ENCODE data around the gene SLAMF6.
"Not testable (repeated sequence)": the region's sequence is repeated elsewhere in the genome, so short reads cannot be mapped to it uniquely, and the experiment has no call there.

The SLAMF6 gene

DNA sequence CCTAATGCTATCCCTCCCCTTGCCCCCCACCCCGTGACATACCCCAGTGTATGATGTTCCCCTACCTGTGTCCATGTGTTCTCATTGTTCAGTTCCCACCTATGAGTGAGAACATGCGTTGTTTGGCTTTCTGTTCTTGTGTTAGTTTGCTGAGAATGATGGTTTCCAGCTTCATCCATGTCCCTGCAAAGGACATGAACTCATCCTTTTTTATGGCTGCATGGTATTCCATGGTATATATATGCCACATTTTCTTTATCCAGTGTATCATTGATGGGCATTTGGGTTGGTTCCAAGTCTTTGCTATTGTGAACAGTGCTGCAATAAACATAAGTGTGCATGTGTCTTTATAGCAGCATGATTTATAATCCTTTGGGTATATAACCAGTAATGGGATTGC is 734 bp upstream of the SLAMF6 start:
- H3K27me3 ChIP-seq (replicated peaks; ENCODE audit: control insufficient read depth, insufficient read depth, low read length); H3K4me3 ChIP-seq (ENCODE audit: low read length); H3K9ac ChIP-seq (ENCODE audit: low read length); H3K4me1 ChIP-seq (ENCODE audit: control insufficient read depth, insufficient read depth, low read length); H3K36me3 ChIP-seq (ENCODE audit: control insufficient read depth, insufficient read depth, low read length, severe bottlenecking); H3K9me3 ChIP-seq (ENCODE audit: control insufficient read depth, low read length); DNase-seq (ENCODE audit: low read depth): not testable (repeated sequence)

DNA sequence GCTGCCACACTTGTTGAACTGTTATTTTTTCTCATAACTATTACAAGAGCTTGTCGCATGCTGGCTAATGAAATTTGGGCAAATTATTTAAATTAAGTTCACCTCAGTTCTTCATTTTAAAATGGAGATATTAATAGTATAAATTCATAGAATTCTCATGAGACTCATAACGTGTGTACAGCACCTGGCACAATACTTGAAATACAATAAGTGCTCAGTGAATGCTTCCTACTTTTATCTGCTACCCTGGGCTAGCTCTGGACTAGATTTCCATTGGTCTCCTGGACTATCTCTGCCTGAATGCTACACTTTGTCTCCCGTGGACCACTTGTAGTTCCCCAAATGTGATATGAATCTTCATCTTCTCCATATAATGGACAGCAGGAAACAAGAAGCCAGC is 919 bp downstream of the SLAMF6 start:
- no peak overlapping the region for H3K9ac ChIP-seq (ENCODE audit: low read length)
- DNase-seq (ENCODE audit: low read depth), result no peak
- no peak overlapping the region for H3K4me3 ChIP-seq (ENCODE audit: low read length)

DNA sequence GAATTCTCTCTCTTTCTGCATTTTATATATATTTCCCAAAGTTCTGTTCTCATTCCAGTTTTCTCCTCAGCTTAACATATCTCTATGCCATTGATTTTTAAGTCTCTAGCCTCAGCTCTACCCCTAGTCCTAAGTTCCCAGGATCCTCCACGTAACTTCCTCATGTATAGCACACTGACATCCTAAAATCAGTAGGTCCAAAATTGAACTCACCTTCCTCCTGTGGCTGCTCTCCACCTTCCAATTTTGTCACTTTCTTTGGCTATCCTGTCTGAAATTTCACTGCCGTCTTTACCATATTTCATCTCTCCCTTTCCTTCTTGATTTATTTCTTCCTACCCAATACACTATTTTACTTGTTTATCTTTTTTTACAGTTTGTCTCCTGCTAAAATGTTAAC is 1.5 kb downstream of the SLAMF6 start:
- Histone ChIP-seq H3K4me3 (ENCODE audit: low read length) (no peak overlapping the region), H3K36me3 (ENCODE audit: control insufficient read depth, insufficient read depth, low read length, severe bottlenecking) (no peaks in the 10 kb centered on the region), H3K27me3 (replicated peaks; ENCODE audit: control insufficient read depth, insufficient read depth, low read length) (no peaks in the 10 kb centered on the region), H3K9ac (ENCODE audit: low read length) (no peak overlapping the region), H3K9me3 (ENCODE audit: control insufficient read depth, low read length) (no peaks in the 10 kb centered on the region), H3K4me1 (ENCODE audit: control insufficient read depth, insufficient read depth, low read length) (no peaks in the 10 kb centered on the region)
- no peak for DNase-seq (ENCODE audit: low read depth)

More for the DNA sequence above, 919 bp downstream of the SLAMF6 start:
- H3K36me3 ChIP-seq (ENCODE audit: control insufficient read depth, insufficient read depth, low read length, severe bottlenecking), result no peaks in the 10 kb centered on the region
- no peaks in the 10 kb centered on the region for H3K9me3 ChIP-seq (ENCODE audit: control insufficient read depth, low read length)
- H3K27me3 ChIP-seq (replicated peaks; ENCODE audit: control insufficient read depth, insufficient read depth, low read length), result no peaks in the 10 kb centered on the region
- H3K4me1 ChIP-seq (ENCODE audit: control insufficient read depth, insufficient read depth, low read length), result no peaks in the 10 kb centered on the region

DNA sequence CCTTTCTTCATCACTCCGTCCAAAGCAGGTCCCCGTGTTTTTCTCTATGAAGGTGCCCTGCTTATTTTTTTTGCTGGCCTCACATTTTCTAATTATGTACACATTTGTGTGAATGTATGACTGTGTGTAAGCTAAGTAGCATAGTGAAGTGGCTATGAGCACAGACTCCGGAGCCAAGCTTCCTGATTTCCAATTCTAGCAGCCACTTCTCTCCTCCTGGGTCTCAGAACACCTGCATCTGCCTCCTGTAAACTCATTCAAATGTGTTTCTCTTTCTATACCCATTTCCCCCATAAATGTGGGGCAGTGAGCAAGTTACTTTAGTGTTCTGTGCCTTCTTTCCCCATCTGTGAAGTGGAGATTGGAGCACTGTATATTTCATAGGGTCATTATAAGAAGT is 2.1 kb downstream of the SLAMF6 start:
- no peak for DNase-seq (ENCODE audit: low read depth)
- no peaks in the 10 kb centered on the region for H3K36me3 ChIP-seq (ENCODE audit: control insufficient read depth, insufficient read depth, low read length, severe bottlenecking)
- H3K4me1 ChIP-seq (ENCODE audit: control insufficient read depth, insufficient read depth, low read length), result no peaks in the 10 kb centered on the region
- H3K4me3 ChIP-seq (ENCODE audit: low read length), result no peak overlapping the region
- H3K9me3 ChIP-seq (ENCODE audit: control insufficient read depth, low read length), result no peaks in the 10 kb centered on the region
- H3K9ac ChIP-seq (ENCODE audit: low read length), result no peak overlapping the region
- H3K27me3 ChIP-seq (replicated peaks; ENCODE audit: control insufficient read depth, insufficient read depth, low read length), result no peaks in the 10 kb centered on the region

DNA sequence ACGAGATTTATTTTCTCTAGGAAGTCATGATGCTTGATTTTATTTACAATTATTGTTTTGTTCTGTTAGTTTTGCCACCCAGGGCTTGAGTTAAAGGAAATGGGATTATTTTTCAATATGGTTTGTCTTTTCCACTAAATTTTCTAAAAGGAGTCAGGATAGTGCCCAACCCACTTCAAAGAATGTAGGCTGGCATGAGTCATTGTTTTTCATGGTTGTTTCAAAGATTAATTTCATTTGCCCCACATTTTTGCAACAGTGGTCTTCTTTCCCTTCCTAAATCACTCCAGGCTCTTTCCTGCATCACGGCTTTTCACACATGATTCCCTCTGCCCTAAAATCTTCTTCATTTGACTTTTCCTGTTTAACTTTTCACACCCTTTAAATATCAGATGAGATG is 2.5 kb downstream of the SLAMF6 start:
- Histone ChIP-seq H3K36me3 (ENCODE audit: control insufficient read depth, insufficient read depth, low read length, severe bottlenecking) (no peaks in the 10 kb centered on the region), H3K9ac (ENCODE audit: low read length) (no peak overlapping the region), H3K4me3 (ENCODE audit: low read length) (no peak overlapping the region), H3K27me3 (replicated peaks; ENCODE audit: control insufficient read depth, insufficient read depth, low read length) (no peaks in the 10 kb centered on the region), H3K4me1 (ENCODE audit: control insufficient read depth, insufficient read depth, low read length) (no peaks in the 10 kb centered on the region), H3K9me3 (ENCODE audit: control insufficient read depth, low read length) (no peaks in the 10 kb centered on the region)
- no peak for DNase-seq (ENCODE audit: low read depth)

DNA sequence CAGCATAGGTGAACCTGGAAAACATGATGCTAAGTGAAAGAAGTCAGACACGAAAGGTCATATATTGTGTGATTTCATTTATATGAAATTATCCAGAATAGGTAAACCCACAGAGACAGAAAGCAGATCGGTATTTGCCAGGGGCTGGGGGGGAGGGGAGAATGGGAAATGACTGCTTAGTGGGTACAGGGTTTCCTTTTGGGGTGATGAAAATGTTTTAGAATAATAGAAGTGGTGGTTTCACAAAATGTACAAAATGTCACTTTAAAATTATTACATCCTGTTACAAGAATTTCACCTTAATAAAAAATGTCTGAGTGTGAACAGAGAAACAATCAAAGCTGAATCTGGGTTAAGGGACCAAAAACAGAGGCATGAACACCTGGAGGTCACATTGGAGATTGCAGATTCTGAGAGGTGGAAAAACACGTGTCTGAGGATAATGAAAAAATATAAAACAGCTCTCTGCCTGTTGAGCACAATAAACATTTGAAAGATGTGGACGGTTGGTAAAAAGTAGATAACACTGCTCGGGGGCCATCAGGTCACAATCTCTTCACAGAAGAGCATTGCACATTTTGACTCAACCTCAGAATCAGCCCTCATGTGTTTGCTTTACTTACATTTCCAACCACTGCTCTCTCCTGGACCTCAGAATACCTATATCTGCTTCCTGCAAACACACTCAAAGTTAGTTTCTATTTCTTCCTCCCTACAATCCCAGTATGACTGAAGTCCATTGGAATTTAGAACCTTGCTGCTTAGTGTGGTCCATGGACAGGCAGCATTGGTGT is 3.2 kb downstream of the SLAMF6 start:
- no peak for DNase-seq (ENCODE audit: low read depth)

DNA sequence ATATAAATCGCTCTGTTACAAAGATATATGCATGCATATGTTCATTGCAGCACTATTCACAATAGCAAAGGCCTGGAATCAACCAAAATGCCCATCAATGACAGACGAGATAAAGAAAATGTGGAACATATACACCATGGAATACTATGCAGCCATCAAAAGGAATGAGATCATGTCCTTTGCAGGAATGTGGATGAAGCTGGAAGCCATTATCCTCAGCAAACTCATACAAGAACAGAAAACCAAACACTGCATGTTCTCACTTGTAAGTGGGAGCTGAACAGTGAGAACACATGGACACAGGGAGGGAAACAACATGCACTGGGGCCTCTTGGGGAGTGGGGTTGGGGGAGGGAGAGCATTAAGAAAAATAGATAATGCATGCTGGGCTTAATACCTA is 5.5 kb downstream of the SLAMF6 start:
- H3K27me3 ChIP-seq (replicated peaks; ENCODE audit: control insufficient read depth, insufficient read depth, low read length); DNase-seq (ENCODE audit: low read depth); H3K4me3 ChIP-seq (ENCODE audit: low read length); H3K4me1 ChIP-seq (ENCODE audit: control insufficient read depth, insufficient read depth, low read length); H3K36me3 ChIP-seq (ENCODE audit: control insufficient read depth, insufficient read depth, low read length, severe bottlenecking); H3K9ac ChIP-seq (ENCODE audit: low read length): not testable (repeated sequence)
- peaks cover 13% of the 10 kb centered on the region for H3K9me3 ChIP-seq (ENCODE audit: control insufficient read depth, low read length)

More for the DNA sequence above, 3.2 kb downstream of the SLAMF6 start:
- H3K9ac ChIP-seq (ENCODE audit: low read length), result no peak overlapping the region
- no peaks in the 10 kb centered on the region for H3K4me1 ChIP-seq (ENCODE audit: control insufficient read depth, insufficient read depth, low read length)
- no peaks in the 10 kb centered on the region for H3K27me3 ChIP-seq (replicated peaks; ENCODE audit: control insufficient read depth, insufficient read depth, low read length)
- no peaks in the 10 kb centered on the region for H3K9me3 ChIP-seq (ENCODE audit: control insufficient read depth, low read length)
- H3K4me3 ChIP-seq (ENCODE audit: low read length), result no peak overlapping the region
- no peaks in the 10 kb centered on the region for H3K36me3 ChIP-seq (ENCODE audit: control insufficient read depth, insufficient read depth, low read length, severe bottlenecking)

DNA sequence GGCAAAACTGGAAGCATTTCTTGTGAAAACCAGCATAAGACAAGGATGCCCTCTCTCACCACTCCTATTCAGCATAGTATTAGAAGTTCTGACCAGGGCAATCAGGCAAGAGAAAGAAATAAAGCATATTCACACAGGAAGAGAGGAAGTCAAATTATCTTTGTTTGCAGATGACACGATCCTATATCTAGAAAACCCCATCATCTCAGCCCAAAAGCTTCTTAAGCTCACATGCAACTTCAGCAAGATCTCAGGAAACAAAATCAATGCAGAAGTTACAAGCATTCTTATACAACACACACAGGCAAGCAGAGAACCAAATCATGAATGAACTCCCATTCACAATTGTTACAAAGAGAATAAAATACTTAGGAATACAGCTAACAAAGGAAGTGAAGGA is 7.1 kb downstream of the SLAMF6 start:
- H3K9ac ChIP-seq (ENCODE audit: low read length); H3K36me3 ChIP-seq (ENCODE audit: control insufficient read depth, insufficient read depth, low read length, severe bottlenecking); H3K4me1 ChIP-seq (ENCODE audit: control insufficient read depth, insufficient read depth, low read length); H3K4me3 ChIP-seq (ENCODE audit: low read length); H3K27me3 ChIP-seq (replicated peaks; ENCODE audit: control insufficient read depth, insufficient read depth, low read length); DNase-seq (ENCODE audit: low read depth): not testable (repeated sequence)
- peaks cover 13% of the 10 kb centered on the region for H3K9me3 ChIP-seq (ENCODE audit: control insufficient read depth, low read length)

DNA sequence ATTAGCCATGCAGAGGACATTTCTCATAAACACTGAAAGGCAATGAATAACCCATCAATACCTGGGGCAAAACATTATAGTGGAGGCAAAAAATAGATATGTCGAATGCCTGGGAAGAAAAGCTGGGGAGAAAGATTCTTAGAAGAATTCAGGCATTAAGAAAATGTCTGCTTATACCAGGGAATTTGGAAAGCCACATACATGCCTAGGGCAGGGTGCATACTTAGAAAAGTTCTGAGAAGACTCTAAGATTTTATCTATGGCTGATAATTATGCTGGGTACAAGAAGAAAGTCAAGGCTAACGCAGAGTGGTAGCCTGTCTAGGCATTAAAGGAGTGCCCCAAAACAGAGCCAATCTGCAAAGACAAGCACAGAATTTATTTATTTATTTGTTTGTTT is 18.4 kb downstream of the SLAMF6 start:
- no peaks in the 10 kb centered on the region for H3K4me1 ChIP-seq (ENCODE audit: control insufficient read depth, insufficient read depth, low read length)
- H3K9ac ChIP-seq (ENCODE audit: low read length), result no peak overlapping the region
- no peaks in the 10 kb centered on the region for H3K27me3 ChIP-seq (replicated peaks; ENCODE audit: control insufficient read depth, insufficient read depth, low read length)
- no peak for DNase-seq (ENCODE audit: low read depth)
- peaks cover 22% of the 10 kb centered on the region for H3K9me3 ChIP-seq (ENCODE audit: control insufficient read depth, low read length)
- H3K36me3 ChIP-seq (ENCODE audit: control insufficient read depth, insufficient read depth, low read length, severe bottlenecking), result no peaks in the 10 kb centered on the region
- H3K4me3 ChIP-seq (ENCODE audit: low read length), result no peak overlapping the region

DNA sequence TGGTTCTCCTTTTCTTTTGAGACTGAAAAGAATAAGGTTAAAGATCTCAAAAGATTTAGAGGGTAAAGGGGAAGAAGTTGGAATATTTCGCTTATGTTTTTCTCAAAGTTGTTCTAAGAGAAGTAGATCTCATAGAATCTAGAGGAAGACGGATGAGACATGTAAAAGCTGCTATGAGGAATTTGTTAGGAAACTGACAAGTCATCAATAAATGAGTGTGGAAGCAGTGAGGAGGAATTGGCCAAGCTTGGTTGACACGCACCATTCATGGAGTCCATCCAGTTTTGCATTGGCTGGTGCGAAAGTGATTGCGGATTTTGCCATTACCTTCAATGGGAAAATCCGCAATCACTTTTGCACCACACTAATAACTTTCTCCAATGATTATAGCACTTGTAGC is 20.0 kb downstream of the SLAMF6 start:
- H3K9ac ChIP-seq (ENCODE audit: low read length), result no peak overlapping the region
- peaks cover 21% of the 10 kb centered on the region for H3K9me3 ChIP-seq (ENCODE audit: control insufficient read depth, low read length)

DNA sequence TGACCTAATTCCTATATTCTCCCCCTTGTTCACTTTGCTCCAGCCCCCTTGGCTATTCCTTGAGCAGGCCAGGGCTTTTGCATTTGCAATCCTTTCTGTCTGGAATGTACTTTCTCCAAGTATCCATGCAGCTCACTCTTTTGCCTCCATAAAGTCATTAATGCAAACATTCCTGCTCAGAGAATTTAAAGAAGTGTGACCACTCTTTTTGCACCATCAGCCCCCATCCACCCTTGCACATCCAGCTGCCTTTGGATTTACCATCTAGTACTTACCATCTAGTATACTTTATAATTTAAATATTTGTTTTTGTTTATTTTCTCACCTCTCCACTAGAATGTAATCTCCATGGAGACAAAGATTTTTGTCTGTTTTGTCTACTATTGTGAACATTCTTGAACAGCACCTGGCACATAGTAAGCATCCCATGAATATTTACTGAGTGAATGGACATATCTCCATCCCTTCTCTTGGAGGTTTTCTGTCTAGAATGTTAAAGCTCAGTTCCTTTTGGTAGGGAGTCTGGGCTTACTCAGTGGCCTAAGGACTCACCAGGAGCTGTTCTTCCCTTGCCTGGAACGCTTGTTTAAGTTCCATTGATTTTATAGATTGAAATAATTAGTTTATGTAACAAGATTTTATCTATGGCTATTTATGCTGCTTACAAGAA is 22.6 kb downstream of the SLAMF6 start:
- Histone ChIP-seq H3K4me1 (ENCODE audit: control insufficient read depth, insufficient read depth, low read length) (no peaks in the 10 kb centered on the region), H3K9me3 (ENCODE audit: control insufficient read depth, low read length) (no peaks in the 10 kb centered on the region)
- DNase-seq (ENCODE audit: low read depth), result no peak

More for the DNA sequence above, 20.0 kb downstream of the SLAMF6 start:
- H3K36me3 ChIP-seq (ENCODE audit: control insufficient read depth, insufficient read depth, low read length, severe bottlenecking), result no peaks in the 10 kb centered on the region
- H3K4me3 ChIP-seq (ENCODE audit: low read length), result no peak overlapping the region
- H3K27me3 ChIP-seq (replicated peaks; ENCODE audit: control insufficient read depth, insufficient read depth, low read length), result no peaks in the 10 kb centered on the region
- DNase-seq (ENCODE audit: low read depth), result no peak
- no peaks in the 10 kb centered on the region for H3K4me1 ChIP-seq (ENCODE audit: control insufficient read depth, insufficient read depth, low read length)

More for the DNA sequence above, 22.6 kb downstream of the SLAMF6 start:
- Histone ChIP-seq H3K27me3 (replicated peaks; ENCODE audit: control insufficient read depth, insufficient read depth, low read length) (no peaks in the 10 kb centered on the region), H3K9ac (ENCODE audit: low read length) (no peak overlapping the region), H3K4me3 (ENCODE audit: low read length) (no peak overlapping the region), H3K36me3 (ENCODE audit: control insufficient read depth, insufficient read depth, low read length, severe bottlenecking) (no peaks in the 10 kb centered on the region)

Measured in adipocyte (in vitro differentiated cells).